LNCAP (cell line): Measurements from ENCODE around the gene MGME1.

Source experiments
- TF ChIP-seq, protein P1 (sequence below): fragments of 450-650 bp; IDR thresholded peaks from 2 replicates; pipeline ENCODE4 v1.5.1; 2017; ENCODE audit warnings: mild to moderate bottlenecking

MGME1 gene

DNA sequence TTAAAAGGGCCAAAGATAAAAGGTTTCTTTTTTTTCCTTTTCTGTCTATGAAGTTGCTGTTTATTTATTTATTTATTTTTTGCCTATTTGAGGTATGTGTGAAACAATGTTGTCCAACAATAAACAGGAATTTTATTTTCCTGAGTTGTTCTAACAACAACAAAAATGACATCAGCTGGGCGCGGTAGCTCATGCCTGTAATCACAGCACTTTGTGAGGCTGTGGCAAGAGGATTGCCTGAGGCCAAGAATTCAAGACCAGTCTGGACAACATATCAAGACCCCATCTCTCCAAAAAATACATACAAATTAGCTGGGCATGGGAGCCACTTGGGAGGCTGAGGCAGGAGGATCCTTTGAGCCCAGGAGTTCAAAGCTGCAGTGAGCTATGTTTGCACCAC is 44.1 kb downstream of the MGME1 start:
- TF ChIP-seq, protein P1, sequence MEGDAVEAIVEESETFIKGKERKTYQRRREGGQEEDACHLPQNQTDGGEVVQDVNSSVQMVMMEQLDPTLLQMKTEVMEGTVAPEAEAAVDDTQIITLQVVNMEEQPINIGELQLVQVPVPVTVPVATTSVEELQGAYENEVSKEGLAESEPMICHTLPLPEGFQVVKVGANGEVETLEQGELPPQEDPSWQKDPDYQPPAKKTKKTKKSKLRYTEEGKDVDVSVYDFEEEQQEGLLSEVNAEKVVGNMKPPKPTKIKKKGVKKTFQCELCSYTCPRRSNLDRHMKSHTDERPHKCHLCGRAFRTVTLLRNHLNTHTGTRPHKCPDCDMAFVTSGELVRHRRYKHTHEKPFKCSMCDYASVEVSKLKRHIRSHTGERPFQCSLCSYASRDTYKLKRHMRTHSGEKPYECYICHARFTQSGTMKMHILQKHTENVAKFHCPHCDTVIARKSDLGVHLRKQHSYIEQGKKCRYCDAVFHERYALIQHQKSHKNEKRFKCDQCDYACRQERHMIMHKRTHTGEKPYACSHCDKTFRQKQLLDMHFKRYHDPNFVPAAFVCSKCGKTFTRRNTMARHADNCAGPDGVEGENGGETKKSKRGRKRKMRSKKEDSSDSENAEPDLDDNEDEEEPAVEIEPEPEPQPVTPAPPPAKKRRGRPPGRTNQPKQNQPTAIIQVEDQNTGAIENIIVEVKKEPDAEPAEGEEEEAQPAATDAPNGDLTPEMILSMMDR: no peak

DNA sequence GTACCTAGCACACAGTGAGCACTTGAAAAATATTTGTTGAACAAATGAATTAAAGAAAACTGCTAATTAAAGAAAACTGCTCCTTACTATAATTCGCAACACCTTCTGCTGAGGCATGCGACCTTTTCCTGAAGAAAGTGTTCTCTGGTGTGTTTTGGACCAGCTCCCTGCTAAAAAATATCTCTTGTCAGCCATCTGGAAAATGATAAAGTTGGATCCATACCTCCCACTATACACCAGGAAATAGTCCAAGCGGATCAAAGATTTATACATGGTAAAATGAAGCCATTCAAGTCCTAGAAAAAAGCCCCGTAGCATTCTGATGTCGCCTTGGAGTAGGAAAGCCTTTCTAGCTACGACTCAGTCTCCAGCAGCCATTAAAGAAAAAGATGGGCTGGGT is 45.6 kb downstream of the MGME1 start:
- TF ChIP-seq, protein P1: no peak

DNA sequence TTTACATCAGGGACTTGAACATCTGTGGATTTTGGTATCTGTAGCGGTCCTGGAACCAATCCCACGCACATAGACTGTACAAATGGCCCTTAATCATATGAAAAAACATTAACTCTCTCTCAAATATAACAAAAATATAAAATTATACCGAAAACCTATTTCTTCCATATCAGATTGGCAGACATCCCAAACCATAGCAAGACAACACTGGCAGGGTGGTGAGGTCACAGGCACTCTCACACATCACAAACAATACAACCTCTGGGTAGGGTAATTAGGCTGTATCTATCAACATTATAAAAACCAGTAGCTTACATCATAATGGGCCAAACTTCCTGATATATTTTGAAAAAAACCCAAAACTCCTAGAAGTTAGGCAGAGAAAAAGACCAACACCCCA is 48.0 kb downstream of the MGME1 start:
- TF ChIP-seq, protein P1: no peak

DNA sequence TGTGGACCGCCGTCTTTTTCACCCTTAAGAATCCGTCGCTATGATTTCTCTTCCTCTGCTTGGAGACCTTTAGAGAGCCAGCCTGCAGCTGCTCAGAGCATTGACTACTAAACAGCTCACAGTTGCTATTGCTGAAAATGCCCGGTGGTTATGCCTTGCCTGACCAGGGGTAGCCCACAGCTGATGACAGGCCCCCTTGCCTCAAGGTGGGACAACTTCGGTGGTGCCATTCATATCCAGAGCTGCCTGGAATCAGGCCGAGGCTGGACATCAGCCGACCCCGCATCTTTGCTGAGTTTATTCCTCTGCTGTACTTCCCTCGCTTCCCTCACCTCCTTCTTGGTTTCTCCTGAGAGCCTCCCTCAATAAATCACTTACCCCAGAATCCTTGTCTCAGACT is 49.3 kb downstream of the MGME1 start:
- TF ChIP-seq, protein P1: no peak

DNA sequence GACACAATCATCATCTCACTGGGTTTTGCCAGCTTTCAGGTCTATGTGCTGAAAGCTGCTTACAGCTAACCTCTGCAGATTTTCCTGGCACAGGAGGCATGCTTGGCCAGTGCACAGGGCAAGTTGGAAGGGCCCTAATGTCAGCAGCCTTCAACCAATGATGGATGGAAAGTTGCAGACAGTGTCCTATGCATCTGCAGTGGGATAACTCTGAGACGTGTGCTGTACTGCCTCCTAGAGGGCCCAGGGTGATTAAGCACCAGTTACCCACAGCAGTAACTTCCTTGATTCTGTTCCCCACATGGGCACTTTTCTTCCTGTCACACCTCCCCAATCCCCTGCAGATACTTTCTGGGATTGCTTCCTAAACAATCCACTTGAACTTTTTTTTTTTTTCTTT is 50.2 kb downstream of the MGME1 start:
- TF ChIP-seq, protein P1: peak; percentile 40; the same call in 1 of the 2 replicates

DNA sequence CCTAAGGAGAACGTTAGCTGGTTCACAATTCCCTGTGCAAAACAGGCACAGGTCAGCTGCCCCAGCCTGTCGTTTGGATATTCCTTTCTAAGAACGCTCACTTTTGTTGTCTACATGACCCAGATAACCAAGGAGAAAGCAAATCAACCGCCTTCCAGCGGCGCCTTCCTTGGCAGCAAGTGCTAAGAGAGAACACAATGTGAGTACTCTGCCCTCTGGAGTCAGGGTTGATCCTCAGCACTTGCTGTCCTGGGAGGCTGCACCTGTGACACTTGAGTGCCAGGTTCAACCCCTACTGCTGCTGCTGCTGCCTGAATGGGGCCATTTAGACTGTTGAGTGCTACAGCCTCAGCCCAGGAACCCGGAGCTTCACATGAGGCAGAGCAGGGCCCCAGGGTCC is 52.1 kb downstream of the MGME1 start:
- TF ChIP-seq, protein P1: no peak

DNA sequence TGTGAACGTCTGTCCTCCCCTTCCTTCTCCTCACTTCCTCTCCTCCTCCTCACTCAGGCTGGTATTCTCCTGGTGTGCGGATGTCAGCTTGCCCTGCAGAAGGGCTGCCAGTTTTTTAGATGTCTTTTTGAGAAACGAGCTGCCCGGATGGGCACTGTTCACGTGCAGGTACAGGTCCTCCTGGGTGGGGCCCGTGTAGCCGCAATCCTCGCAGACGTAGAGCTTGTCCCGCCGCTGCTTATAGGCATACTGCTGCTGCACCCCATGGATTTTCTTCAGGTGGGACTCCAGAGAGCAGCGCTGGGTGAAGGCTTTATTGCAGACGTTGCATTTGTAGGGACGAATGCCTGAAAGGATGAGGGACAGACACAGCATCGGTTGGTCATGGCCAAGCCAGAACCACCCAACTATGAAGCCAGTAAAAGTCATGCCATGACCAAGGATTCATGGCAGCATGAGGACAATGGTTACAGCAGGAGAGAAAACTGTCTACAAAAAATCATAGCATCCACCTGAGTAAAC is 55.8 kb downstream of the MGME1 start:
- TF ChIP-seq, protein P1: no peak

DNA sequence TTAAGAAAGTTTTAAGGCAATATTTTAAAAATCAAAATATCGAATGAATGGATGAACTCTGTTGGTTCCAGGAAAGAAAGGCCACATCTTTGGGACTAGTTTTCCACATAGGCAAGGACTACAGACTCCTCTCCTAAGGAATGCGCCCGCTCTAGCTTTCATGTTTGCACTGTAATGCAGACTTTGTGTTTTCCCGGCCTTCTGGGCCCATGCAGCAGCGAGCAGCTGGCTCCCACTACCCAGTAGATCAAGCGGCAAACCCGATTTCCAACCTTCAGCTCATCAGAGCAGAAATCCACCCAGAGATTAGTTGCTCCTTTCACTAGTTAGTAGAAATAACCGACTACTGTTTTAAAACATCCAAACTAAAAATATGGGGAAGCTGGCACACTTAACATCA is 61.2 kb downstream of the MGME1 start:
- TF ChIP-seq, protein P1: no peak
